ENCODE measurements around the gene CTDP1.

CTDP1 gene

GRCh38 chr18:79644006-79644665 is 35.5 kb upstream of the CTDP1 start:
- DNase-seq, result peak; percentile 67

GRCh38 chr18:79644666-79645057 is 34.9 kb upstream of the CTDP1 start:
- no peak for DNase-seq

GRCh38 chr18:79645291-79645983 is 34.2 kb upstream of the CTDP1 start:
- no peak for DNase-seq

- DNase-seq, result no peak
Measured at GRCh38 chr18:79647307-79647706, 32.3 kb upstream of the CTDP1 start.

- DNase-seq, result no peak
Measured at GRCh38 chr18:79650959-79651358, 28.6 kb upstream of the CTDP1 start.

- DNase-seq, result no peak
Measured at GRCh38 chr18:79657342-79657996, 22.1 kb upstream of the CTDP1 start.

- no peak for DNase-seq
Measured at GRCh38 chr18:79658366-79658765, 21.2 kb upstream of the CTDP1 start.

- DNase-seq, result no peak
Measured at GRCh38 chr18:79659733-79660132, 19.9 kb upstream of the CTDP1 start.

GRCh38 chr18:79662034-79662433 is 17.6 kb upstream of the CTDP1 start:
- no peak for DNase-seq

- no peak for DNase-seq
Measured at GRCh38 chr18:79662439-79662838, 17.2 kb upstream of the CTDP1 start.

GRCh38 chr18:79664525-79665125 is 15.0 kb upstream of the CTDP1 start:
- no peak for DNase-seq

- DNase-seq, result no peak
Measured at GRCh38 chr18:79668203-79668602, 11.4 kb upstream of the CTDP1 start.

GRCh38 chr18:79672490-79673276 is 6.9 kb upstream of the CTDP1 start:
- DNase-seq, result no peak

GRCh38 chr18:79677221-79677620 is 2.4 kb upstream of the CTDP1 start:
- DNase-seq, result no peak

GRCh38 chr18:79677840-79678239 is 1.8 kb upstream of the CTDP1 start:
- no peak for DNase-seq

GRCh38 chr18:79678665-79679551 is 695 bp upstream of the CTDP1 start:
- DNase-seq, result peak; percentile 97 to 98

GRCh38 chr18:79680100-79680879 is 687 bp downstream of the CTDP1 start:
- peak; percentile 50 to 55 for DNase-seq

- no peak for DNase-seq
Measured at GRCh38 chr18:79680891-79681339, 1.3 kb downstream of the CTDP1 start.

- DNase-seq, result peak; percentile 56 to 59
Measured at GRCh38 chr18:79681484-79682387, 2.1 kb downstream of the CTDP1 start.

GRCh38 chr18:79682481-79682880 is 2.9 kb downstream of the CTDP1 start:
- no peak for DNase-seq
